HG03432 (cell line): ENCODE data around the gene TRAPPC8.
"Not testable (repeated sequence)": the region's sequence is repeated elsewhere in the genome, so short reads cannot be mapped to it uniquely, and the experiment has no call there.

ENCODE experiments used
- ATAC-seq: cut with Tn5 transposase; IDR thresholded peaks from one replicate; pipeline ENCODE4 v1.9.1; 2021; ENCODE audit warnings: mild to moderate bottlenecking, moderate library complexity; ENCODE audit not compliant: unreplicated experiment

The TRAPPC8 gene

GRCh38 chr18:31877900-31878299, 65.0 kb downstream of the TRAPPC8 start:
- no peak for ATAC-seq

DNA sequence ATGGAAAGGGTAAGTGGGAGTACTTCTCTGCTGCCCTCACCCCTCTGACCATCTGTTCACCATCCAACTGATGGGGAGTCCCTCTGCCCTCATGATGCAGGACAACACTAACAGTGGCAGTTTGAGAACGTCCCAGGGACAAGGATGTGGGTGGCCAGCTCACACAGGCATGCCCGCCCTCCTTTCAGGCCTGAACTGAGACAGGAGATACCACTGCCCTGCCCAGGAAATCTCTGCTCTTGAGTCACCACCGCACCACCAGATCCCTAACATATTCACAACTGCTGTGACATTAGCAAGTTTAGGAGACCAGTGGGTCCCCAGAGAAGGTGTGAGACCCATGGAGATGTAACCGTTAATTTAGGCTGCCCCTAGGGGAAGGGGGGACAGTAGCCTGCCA, 66.2 kb downstream of the TRAPPC8 start:
- no peak for ATAC-seq

GRCh38 chr18:31875301-31875700, 67.6 kb downstream of the TRAPPC8 start:
- no peak for ATAC-seq

DNA sequence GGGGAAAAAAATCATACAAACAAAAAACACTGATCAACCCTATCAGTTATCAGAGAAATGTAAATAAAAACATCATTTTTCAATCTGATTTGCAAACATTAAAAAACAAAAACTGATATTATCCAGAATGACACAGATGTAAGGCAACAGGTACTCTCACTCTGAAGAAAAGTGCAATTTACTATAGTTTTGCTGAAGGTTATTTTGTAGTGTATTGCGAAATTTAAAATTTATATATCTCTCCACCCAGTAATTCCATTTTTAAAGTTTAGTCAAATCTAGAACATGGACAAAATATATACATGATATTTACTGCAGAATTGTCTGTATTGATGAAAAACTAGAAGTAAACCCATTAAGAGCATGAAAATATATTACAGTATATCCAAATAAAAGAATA, 79.8 kb downstream of the TRAPPC8 start:
- no peak for ATAC-seq

- no peak for ATAC-seq
These were observed 82.4 kb downstream of the TRAPPC8 start for GRCh38 chr18:31860488-31860887.

GRCh38 chr18:31857526-31858106, 85.3 kb downstream of the TRAPPC8 start:
- ATAC-seq = no peak

GRCh38 chr18:31850844-31851243, 92.1 kb downstream of the TRAPPC8 start:
- ATAC-seq = no peak

DNA sequence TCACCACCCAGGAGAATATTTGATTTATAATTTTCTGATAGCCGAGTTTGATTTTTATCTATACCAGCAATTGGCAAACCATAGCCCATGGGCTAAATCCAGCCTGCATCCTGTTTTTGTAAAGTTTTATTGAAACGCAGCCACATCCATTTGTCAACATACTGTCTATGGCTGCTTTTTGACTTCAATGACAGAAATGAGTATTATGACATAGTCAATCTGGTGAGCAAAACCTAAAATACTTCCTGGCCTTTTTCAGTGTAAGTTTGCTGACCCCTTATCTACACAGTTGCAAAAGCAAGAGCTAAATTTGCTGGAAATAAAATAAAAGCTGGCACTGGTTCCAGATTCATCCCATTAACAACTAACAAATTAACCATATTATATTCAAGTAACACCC, 102.4 kb downstream of the TRAPPC8 start:
- ATAC-seq = no peak

GRCh38 chr18:31837879-31838278, 105.0 kb downstream of the TRAPPC8 start:
- ATAC-seq = no peak

GRCh38 chr18:31835528-31836133, 107.3 kb downstream of the TRAPPC8 start:
- ATAC-seq = no peak

DNA sequence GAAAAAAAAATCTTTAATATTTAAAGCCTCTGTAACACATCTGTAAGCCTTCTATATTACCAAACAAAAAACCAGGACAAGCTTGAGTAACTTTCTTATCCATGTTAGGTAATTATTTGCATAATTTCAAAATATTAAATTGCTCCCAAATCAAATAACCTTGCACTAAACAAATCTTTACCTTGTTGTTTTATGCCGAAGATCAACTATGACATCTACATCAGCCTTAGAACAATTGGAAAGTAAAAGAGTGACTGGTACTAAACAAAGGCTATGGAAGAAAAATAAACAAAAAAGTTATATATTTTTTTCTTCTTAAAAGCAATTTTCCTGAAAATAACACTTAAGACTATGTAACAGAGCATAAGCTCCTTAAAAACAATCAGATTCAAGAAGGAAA, 111.0 kb downstream of the TRAPPC8 start:
- ATAC-seq = no peak

GRCh38 chr18:31830686-31831085, 112.2 kb downstream of the TRAPPC8 start:
- no peak for ATAC-seq

DNA sequence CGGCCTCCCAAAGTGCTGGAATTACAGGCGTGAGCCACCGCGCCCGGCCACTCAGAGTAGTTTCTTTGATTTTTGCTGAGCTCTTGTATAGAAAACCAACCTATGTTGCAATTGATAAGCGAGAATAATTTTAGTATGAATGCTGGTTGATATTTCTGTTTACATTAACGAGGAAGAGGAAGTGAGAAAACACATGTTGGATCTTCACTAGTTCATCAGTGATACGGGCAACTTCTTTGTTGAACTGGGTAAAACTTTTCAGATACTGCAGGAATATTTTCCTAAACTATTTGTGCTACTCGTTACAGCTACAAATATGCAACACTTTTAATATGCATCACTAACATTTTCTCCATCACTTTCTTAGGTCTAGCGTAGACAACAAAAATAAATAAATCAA, 114.3 kb downstream of the TRAPPC8 start:
- no peak for ATAC-seq

GRCh38 chr18:31826673-31827325, 116.1 kb downstream of the TRAPPC8 start:
- ATAC-seq = not testable (repeated sequence)

DNA sequence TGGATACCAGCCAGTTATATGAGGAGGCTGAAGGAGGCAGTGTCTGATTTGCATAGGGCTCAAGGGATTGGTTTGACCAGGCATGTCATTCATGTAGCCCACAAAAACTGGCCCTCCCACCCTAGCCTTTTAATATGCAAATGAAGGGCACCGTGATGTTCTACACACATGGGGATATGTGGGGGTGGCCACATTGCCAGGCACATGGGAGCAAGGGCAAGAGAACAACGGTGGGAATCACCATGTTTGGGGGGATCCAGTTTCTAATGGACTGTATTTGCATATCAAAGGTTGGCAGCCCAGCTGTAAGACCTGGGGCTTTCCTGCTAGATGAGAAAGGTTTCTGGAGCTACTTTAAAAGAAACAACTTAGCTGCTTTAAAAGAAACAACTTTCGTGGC, 117.2 kb downstream of the TRAPPC8 start:
- no peak for ATAC-seq

GRCh38 chr18:31821545-31822171, 121.3 kb downstream of the TRAPPC8 start:
- ATAC-seq = no peak

DNA sequence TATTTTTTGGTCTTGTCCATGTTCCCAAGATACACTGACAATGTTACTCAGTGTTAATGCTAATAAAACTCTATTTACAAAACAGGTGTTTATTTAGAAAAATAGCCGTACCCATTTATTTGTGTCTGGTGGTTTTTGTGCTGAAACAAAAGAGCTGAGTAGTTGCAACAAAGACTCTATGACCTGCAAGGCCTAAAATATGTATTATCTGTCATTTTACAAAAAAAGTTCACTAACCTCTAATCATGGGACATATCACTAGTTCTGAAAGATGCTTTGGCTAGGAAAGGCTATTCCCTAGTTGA, 123.1 kb downstream of the TRAPPC8 start:
- no peak for ATAC-seq

DNA sequence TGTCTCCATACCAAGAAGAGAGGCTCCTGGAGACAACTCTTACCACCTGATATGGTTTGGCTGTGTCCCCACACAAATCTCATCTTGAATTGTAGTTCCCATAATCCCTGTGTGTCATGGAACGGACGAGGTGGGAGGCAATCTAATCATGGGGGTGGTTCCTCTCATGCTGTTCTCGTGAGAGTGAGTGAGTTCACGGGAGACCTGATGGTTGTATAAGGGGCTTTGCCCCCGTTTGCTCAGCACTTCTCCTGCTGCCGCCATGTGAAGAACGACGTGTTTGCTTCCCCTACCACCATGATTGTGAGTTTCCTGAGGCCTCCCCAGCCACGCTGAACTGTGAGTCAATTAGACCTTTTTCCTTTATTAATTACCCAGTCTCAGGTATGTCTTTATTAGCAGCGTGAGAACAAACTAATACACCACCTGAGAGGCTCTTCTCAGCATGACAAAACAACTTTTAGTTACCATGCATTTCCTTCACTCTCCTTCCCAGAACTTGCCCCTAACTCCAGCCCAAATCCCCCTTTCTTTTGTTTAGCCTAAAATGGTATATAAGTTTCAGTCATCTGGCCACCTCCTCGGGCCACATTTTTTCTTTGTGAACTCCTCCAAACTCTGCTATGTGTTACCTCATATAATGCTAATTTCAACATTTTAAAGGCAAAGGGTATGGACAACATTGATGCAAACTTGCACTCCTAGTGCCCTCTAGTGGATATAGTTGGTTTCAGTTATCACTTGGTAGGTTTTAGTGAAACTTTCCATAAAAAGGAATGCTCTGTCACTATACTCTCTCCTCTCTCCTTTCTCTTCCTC, 123.6 kb downstream of the TRAPPC8 start:
- peak; percentile 77 for ATAC-seq

DNA sequence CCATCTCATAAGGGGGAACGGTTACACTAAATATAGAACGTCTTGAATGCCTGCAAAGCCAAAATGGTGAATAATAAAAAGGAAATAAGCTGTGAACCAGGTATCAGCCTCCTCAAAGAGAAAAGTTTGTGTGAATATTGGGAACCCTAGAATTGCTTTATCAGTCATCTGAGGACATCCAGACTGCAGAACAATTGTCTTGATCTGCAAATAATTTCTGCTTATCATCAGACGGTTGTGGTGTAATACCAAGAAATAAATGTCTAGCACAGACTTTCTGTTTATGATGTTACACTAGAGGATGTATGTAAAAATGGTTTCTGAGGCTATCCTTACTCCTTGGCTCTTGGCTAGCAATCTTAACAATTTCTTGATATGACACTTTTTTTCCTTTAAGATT, 128.8 kb downstream of the TRAPPC8 start:
- no peak for ATAC-seq

- not testable (repeated sequence) for ATAC-seq
These were observed 132.4 kb downstream of the TRAPPC8 start for GRCh38 chr18:31810336-31811130.

GRCh38 chr18:31809049-31809448, 133.9 kb downstream of the TRAPPC8 start:
- not testable (repeated sequence) for ATAC-seq
